ENCODE measurements around the gene SCAMP3. TPM values are rescaled to one million over a fixed set of nuclear protein-coding genes. Genes with fewer than 3 reads are reported as not detected.
A peak's percentile ranks its signal among the peaks of the same experiment; 100 is the strongest.
"Not testable (repeated sequence)": the region's sequence is repeated elsewhere in the genome, so short reads cannot be mapped to it uniquely, and the experiment has no call there.

The SCAMP3 gene
- total and polyA plus RNA-seq, 9 donors: 27.1 to 63.0 (median 40.9) TPM

GRCh38 chr1:155247667-155248553, 14.2 kb downstream of the SCAMP3 start:
- DNase-seq: no peak

GRCh38 chr1:155246796-155247195, 15.4 kb downstream of the SCAMP3 start:
- H3K4me3 ChIP-seq; H3K36me3 ChIP-seq; DNase-seq; H3K9me3 ChIP-seq; H3K4me1 ChIP-seq (ENCODE audit: insufficient read depth); intact Hi-C loops (cut with DNase I); H3K27me3 ChIP-seq; H3K27ac ChIP-seq: not testable (repeated sequence)
- WGBS, 3 donors: 93 to 100% (median 95%) methylated on average over 3 of the region's 3 CpGs

More at GRCh38 chr1:155247667-155248553, 14.2 kb downstream of the SCAMP3 start:
- no peak for TF ChIP-seq EP300 (IDR thresholded peaks at IDR 0.05)
- TF ChIP-seq POLR2A (IDR thresholded peaks at IDR 0.05): no peak
- no peak for TF ChIP-seq CTCF (IDR thresholded peaks at IDR 0.05)
- Histone ChIP-seq H3K9me3 (no peaks in the 10 kb centered on the region), H3K27me3 (no peaks in the 10 kb centered on the region), H3K27ac (no peak overlapping the region), H3K4me1 (ENCODE audit: insufficient read depth) (no peaks in the 10 kb centered on the region), H3K4me3 (no peak overlapping the region), H3K36me3 (no peaks in the 10 kb centered on the region)
- intact Hi-C loops (cut with DNase I): no loop called here
- WGBS, 3 donors: 85 to 92% (median 87%) methylated on average over 23 to 26 of the region's 26 CpGs

- Histone ChIP-seq H3K27me3 (no peaks in the 10 kb centered on the region), H3K27ac (peak overlapping the region in 1 of 2 donors; percentile 60), H3K4me3 (peak overlapping the region; percentile 52), H3K4me1 (ENCODE audit: insufficient read depth) (peaks cover 2% of the 10 kb centered on the region), H3K36me3 (no peaks in the 10 kb centered on the region), H3K9me3 (no peaks in the 10 kb centered on the region)
- 52 to 59% (median 54%) methylated on average over 8 of the region's 8 CpGs for WGBS, 3 donors
- TF ChIP-seq POLR2A (IDR thresholded peaks at IDR 0.05) (no peak), EP300 (IDR thresholded peaks at IDR 0.05) (no peak), CTCF (IDR thresholded peaks at IDR 0.05) (no peak)
- DNase-seq: no peak
- intact Hi-C loops (cut with DNase I): no loop called here
Measured at GRCh38 chr1:155245163-155245524, 17.0 kb downstream of the SCAMP3 start.

- Histone ChIP-seq H3K4me1 (ENCODE audit: insufficient read depth) (peaks cover 2% of the 10 kb centered on the region), H3K27ac (peak overlapping the region; percentile 36 to 85), H3K4me3 (peak overlapping the region; percentile 52), H3K27me3 (no peaks in the 10 kb centered on the region), H3K36me3 (no peaks in the 10 kb centered on the region), H3K9me3 (no peaks in the 10 kb centered on the region)
- 0% methylated on average over 53 of the region's 53 CpGs for WGBS, 3 donors
- intact Hi-C loops (cut with DNase I): loop anchor here in 1 of 4 donors (5.0 kb wide), 1 partner anchor 37 kb away; the partner anchor contains the start of genes MTX1 and THBS3
- TF ChIP-seq POLR2A (IDR thresholded peaks at IDR 0.05) (peak; percentile 90), EP300 (IDR thresholded peaks at IDR 0.05) (peak; percentile 77), CTCF (IDR thresholded peaks at IDR 0.05) (peak in 2 of 3 donors; percentile 99)
- peak; percentile 95 to 99 (median 97) for DNase-seq
Measured at GRCh38 chr1:155244368-155245162, 17.6 kb downstream of the SCAMP3 start.

All from ovary (tissue), 9 donors.